GM18870 (cell line): ENCODE data around the gene ACTN4.

Source experiments
- ATAC-seq: cut with Tn5 transposase; IDR thresholded peaks from one replicate; pipeline ENCODE4 v1.9.1; 2021; ENCODE audit warnings: moderate library complexity; ENCODE audit not compliant: unreplicated experiment

ACTN4 gene

GRCh38 chr19:38635483-38636399 lies 11.7 kb upstream of the ACTN4 start:
- ATAC-seq = no peak

GRCh38 chr19:38638461-38638860 lies 9.0 kb upstream of the ACTN4 start:
- no peak for ATAC-seq

GRCh38 chr19:38639679-38640078 lies 7.8 kb upstream of the ACTN4 start:
- ATAC-seq = no peak

- no peak for ATAC-seq
Observed at GRCh38 chr19:38640368-38640767, 7.1 kb upstream of the ACTN4 start.

- ATAC-seq = no peak
Observed at GRCh38 chr19:38642176-38642575, 5.3 kb upstream of the ACTN4 start.

- no peak for ATAC-seq
Observed at GRCh38 chr19:38644719-38645118, 2.7 kb upstream of the ACTN4 start.

GRCh38 chr19:38647966-38648768 lies 718 bp downstream of the ACTN4 start:
- ATAC-seq = no peak

GRCh38 chr19:38648769-38649304 lies 1.4 kb downstream of the ACTN4 start:
- no peak for ATAC-seq

- no peak for ATAC-seq
Observed at GRCh38 chr19:38649305-38650171, 2.1 kb downstream of the ACTN4 start.

DNA sequence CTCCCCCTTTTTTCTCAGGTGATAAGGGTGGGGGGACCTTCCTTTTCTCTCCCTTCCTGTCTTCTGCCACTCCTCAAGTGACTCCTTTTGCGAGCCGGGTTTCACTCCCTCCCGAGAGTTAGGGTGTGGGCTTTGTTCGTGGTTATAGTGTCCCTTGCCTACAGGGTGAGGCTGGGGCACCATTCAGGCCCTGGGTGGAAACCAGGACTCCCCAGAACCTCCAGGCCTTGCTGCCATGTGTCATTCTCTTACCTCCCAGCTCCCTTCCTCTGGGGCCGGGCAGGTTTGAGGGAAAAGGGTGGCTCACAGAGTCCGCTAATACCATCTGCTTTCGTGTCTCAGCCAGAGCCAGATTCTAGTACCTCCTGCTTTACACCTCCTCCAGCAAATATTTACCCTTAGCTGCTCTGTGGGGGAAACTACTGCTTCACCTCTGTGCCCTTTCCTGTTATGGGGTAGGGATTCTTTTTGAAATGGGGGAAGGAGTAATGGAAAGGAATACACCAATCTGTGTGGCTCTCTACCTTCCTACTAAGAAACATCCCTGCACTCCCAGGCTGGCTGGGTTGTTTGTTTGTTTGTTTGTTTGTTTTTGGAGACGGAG lies 2.8 kb downstream of the ACTN4 start:
- no peak for ATAC-seq

- ATAC-seq = no peak
Observed at GRCh38 chr19:38650911-38651584, 3.6 kb downstream of the ACTN4 start.

DNA sequence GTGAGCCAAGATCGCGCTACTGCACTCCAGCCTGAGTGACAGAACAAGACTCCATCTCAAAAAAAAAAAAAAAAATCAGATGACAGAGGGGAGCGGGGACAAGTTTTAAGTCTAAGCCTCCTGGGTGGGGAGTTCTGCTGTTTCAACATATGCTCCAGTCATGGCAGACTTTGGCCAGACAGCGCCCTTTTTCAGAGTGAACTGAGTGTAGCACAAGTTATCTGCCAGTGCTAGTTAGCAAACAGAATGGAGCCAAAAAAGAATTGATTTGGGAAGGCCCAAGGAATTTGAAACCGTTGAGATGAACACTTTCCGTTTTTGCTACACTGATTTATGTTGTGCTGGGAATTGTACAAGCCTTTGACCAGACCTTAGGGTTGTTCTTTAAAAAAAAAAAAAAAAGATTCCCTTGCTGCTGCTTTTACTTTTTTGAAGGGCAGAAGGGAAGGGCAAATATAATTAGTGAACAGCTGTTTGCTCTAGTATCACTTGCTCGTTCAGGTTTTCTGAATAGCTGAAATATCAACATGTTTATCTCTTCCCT lies 5.7 kb downstream of the ACTN4 start:
- ATAC-seq = no peak

DNA sequence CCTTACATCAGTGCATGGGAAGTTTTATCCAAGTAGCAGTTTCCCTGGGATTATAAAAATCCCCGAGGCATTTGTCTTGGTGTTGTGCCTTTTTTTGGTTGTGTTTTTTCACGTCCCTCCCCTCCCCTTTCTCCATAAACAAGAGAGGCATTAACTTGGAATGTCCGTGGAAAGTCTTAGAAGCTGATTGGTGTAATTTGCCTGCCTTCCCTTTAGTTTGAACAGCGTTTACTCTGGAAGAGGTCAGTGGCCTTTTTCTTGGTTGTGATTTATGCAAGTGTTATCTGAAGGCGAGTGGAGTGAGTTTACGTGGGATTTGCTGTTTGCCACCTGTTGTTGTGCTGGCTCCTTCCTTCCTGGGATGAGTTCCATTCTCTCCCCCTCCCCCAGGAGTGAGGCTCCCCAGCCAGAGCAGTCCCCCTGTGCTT lies 7.2 kb downstream of the ACTN4 start:
- ATAC-seq = no peak

DNA sequence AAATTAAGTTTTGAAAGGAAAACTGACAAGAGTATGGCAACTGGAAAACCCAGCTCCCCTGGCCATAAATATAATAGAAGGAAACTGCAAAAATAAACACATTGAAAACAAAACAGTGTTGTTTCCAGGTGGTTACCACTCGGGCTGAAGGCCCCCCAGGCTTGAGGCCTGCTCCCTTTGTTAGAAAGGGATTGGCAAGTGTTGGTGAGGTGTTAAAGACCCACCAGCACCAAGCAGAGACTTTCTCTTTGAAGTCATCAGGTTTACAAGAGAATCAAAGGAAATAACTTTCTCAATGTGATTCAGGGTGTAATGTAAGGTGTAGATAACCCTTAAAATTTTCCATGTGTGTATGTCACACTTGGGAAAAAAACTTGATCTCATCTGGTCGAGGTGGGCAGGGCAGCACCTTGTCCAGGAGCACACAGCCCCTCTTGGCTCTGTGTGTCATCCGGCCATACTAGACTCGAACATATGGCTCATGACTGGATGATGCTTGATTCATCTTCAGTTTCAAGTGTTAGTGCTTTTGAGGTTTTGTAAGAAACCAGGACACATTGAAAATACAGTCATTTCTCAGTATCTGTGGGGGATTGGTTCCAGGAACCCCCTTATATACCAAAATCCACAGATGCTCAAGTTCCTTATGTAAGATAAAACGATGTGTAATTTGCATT lies 7.8 kb downstream of the ACTN4 start:
- ATAC-seq = no peak

GRCh38 chr19:38656171-38656981 lies 8.9 kb downstream of the ACTN4 start:
- ATAC-seq = no peak

DNA sequence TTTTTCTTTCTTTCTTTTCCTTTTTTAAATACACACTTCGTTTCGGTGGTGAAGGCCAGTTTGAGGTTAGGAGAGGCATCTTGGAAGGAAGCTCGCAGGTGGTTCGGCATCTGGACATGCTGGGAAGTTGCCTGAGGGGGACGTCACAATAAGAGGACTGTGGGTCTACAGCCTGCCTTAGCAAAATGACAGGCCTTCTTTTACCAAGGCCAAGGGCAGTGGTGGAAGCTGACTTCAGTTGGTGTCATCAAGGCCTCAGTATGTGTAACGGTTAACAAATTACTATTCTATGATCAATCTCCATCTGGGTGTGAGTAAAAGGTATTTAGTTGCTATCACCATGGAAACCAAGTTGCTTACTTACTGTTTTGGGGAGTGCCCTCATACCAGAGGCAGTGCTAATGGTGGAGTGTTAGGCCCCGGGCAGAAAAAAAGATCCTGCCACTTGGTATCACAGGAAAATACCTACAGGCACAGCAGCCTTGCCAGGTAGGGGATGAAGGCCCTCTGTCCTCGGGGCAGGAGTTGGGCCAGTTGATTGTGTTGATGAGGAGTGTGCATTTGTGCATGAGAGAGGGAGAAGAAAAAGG lies 10.3 kb downstream of the ACTN4 start:
- no peak for ATAC-seq

- no peak for ATAC-seq
Observed at GRCh38 chr19:38658462-38659306, 11.2 kb downstream of the ACTN4 start.
